Measurements from ENCODE around the gene NOL4L.

DNA sequence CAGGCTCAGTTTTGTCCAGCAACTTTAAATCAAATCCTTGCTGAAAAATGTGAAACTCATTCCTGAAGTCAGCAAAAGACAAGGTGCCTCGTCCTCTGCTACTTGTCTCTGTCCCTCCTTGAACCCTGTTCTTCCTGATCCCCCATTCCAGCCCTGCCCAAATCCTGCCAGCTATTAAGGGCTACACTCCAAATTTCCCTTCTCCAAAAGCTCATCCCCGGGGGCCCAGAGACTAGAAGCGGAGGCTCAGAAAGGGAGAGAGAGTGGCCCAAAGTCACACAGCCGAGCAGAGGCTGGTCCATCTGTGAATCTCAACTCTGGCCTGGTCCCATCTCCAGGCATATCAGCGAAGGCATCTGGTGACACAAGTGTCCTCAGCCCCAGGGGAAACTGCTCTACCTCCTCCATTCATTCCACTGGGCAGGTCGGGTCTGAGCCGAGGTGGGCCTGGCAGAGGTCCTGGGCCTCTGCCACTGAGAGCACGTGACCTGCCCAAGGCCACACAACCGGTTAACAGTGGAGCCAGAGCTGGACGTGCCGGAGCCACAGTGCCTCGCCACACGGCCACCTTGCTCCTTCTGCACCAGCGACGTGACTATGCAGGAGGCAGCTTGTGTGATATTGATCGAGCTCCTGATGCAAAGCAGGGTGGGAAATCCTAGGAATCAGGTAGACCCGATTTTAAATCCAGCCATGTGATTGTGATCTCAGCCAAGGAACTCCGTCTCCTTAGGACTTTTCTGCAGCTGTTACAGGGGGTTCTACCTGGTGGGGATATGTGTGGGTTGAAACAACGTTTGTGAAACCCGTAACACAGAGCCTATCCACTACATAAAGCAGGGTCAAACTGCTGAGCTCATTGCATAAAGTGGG lies 28.6 kb downstream of the NOL4L start:
- TF ChIP-seq CTCF (conservative IDR thresholded peaks at IDR 0.05) (no peak), ZFX (IDR thresholded peaks at IDR 0.05) (no peak)

Measured in C4-2B (cell line).